ENCODE measurements around the gene THSD7A.

THSD7A gene

GRCh38 chr7:11591943-11592342, 240.1 kb downstream of the THSD7A start:
- no peak for DNase-seq (ENCODE audit: low read depth in 4 of 4, low spot score in 1 of 4)

- DNase-seq (ENCODE audit: low read depth in 4 of 4, low spot score in 1 of 4) = no peak
These were observed 240.9 kb downstream of the THSD7A start for GRCh38 chr7:11591055-11591633.

- no peak for DNase-seq (ENCODE audit: low read depth in 4 of 4, low spot score in 1 of 4)
These were observed 242.7 kb downstream of the THSD7A start for GRCh38 chr7:11589251-11589650.

GRCh38 chr7:11587814-11588213, 244.2 kb downstream of the THSD7A start:
- DNase-seq (ENCODE audit: low read depth in 4 of 4, low spot score in 1 of 4) = no peak

GRCh38 chr7:11587048-11587447, 244.9 kb downstream of the THSD7A start:
- no peak for DNase-seq (ENCODE audit: low read depth in 4 of 4, low spot score in 1 of 4)

GRCh38 chr7:11584406-11585031, 247.5 kb downstream of the THSD7A start:
- no peak for DNase-seq (ENCODE audit: low read depth in 4 of 4, low spot score in 1 of 4)

- no peak for DNase-seq (ENCODE audit: low read depth in 4 of 4, low spot score in 1 of 4)
These were observed 252.9 kb downstream of the THSD7A start for GRCh38 chr7:11579141-11579540.

GRCh38 chr7:11576310-11576709, 255.7 kb downstream of the THSD7A start:
- DNase-seq (ENCODE audit: low read depth in 4 of 4, low spot score in 1 of 4) = no peak

GRCh38 chr7:11573128-11573750, 258.8 kb downstream of the THSD7A start:
- DNase-seq (ENCODE audit: low read depth in 4 of 4, low spot score in 1 of 4) = no peak

- DNase-seq (ENCODE audit: low read depth in 4 of 4, low spot score in 1 of 4) = no peak
These were observed 261.0 kb downstream of the THSD7A start for GRCh38 chr7:11570922-11571550.

GRCh38 chr7:11570205-11570604, 261.8 kb downstream of the THSD7A start:
- DNase-seq (ENCODE audit: low read depth in 4 of 4, low spot score in 1 of 4) = no peak

GRCh38 chr7:11567571-11567970, 264.4 kb downstream of the THSD7A start:
- DNase-seq (ENCODE audit: low read depth in 4 of 4, low spot score in 1 of 4) = no peak

- no peak for DNase-seq (ENCODE audit: low read depth in 4 of 4, low spot score in 1 of 4)
These were observed 274.4 kb downstream of the THSD7A start for GRCh38 chr7:11557627-11558026.

- no peak for DNase-seq (ENCODE audit: low read depth in 4 of 4, low spot score in 1 of 4)
These were observed 279.2 kb downstream of the THSD7A start for GRCh38 chr7:11552676-11553296.

GRCh38 chr7:11551470-11551869, 280.5 kb downstream of the THSD7A start:
- DNase-seq (ENCODE audit: low read depth in 4 of 4, low spot score in 1 of 4) = no peak

GRCh38 chr7:11548532-11548931, 283.5 kb downstream of the THSD7A start:
- DNase-seq (ENCODE audit: low read depth in 4 of 4, low spot score in 1 of 4) = no peak

- no peak for DNase-seq (ENCODE audit: low read depth in 4 of 4, low spot score in 1 of 4)
These were observed 290.7 kb downstream of the THSD7A start for GRCh38 chr7:11541330-11541729.

- no peak for DNase-seq (ENCODE audit: low read depth in 4 of 4, low spot score in 1 of 4)
These were observed 291.7 kb downstream of the THSD7A start for GRCh38 chr7:11540271-11540761.

GRCh38 chr7:11539853-11540252, 292.1 kb downstream of the THSD7A start:
- no peak for DNase-seq (ENCODE audit: low read depth in 4 of 4, low spot score in 1 of 4)

- DNase-seq (ENCODE audit: low read depth in 4 of 4, low spot score in 1 of 4) = no peak
These were observed 293.2 kb downstream of the THSD7A start for GRCh38 chr7:11538751-11539299.

GRCh38 chr7:11533229-11533820, 298.7 kb downstream of the THSD7A start:
- DNase-seq (ENCODE audit: low read depth in 4 of 4, low spot score in 1 of 4) = no peak

Measured in stimulated activated CD4-positive, alpha-beta T cell treated with anti-CD3 and anti-CD28 coated beads, Interleukin-1b, Interleukin-23, amount 100 ng/mL, for 24 hours (primary cell).